Testis (tissue), 2 donors: ENCODE data around the gene ADGRG7.

Source experiments
- CTCF ChIP-seq, 3 experiments: fragments of 450-650 bp in 2 of 3; fragments of 200-600 bp in 1 of 3; sonication (generic) in 1 of 3; IDR thresholded peaks; one replicate each; pipeline ENCODE4 v1.5.1; 2016 to 2019; ENCODE audit warnings: antibody characterized with exemption in 3 of 3, mild to moderate bottlenecking in 2 of 3, moderate library complexity in 1 of 3
- POLR2A ChIP-seq: fragments of 450-650 bp; IDR thresholded peaks from one replicate; pipeline ENCODE4 v1.6.1; 2017; ENCODE audit warnings: antibody characterized with exemption, mild to moderate bottlenecking, moderate library complexity

GRCh38 chr3:100615684-100616083 is 6.3 kb downstream of the ADGRG7 start:
- no peak for TF ChIP-seq CTCF (IDR thresholded peaks at IDR 0.05)
- no peak for TF ChIP-seq POLR2A
